ENCODE results near the gene NDUFC1. TPM values are rescaled to one million over a fixed set of nuclear protein-coding genes. Genes with fewer than 3 reads are reported as not detected.
A peak's percentile ranks its signal among the peaks of the same experiment; 100 is the strongest.

NDUFC1 gene
- total and polyA plus RNA-seq, 9 of the 15 experiments (the other 6 are each of a cell fraction or from before 2014, with no cell fraction given): 58.9 to 378 (median 120) TPM

DNA sequence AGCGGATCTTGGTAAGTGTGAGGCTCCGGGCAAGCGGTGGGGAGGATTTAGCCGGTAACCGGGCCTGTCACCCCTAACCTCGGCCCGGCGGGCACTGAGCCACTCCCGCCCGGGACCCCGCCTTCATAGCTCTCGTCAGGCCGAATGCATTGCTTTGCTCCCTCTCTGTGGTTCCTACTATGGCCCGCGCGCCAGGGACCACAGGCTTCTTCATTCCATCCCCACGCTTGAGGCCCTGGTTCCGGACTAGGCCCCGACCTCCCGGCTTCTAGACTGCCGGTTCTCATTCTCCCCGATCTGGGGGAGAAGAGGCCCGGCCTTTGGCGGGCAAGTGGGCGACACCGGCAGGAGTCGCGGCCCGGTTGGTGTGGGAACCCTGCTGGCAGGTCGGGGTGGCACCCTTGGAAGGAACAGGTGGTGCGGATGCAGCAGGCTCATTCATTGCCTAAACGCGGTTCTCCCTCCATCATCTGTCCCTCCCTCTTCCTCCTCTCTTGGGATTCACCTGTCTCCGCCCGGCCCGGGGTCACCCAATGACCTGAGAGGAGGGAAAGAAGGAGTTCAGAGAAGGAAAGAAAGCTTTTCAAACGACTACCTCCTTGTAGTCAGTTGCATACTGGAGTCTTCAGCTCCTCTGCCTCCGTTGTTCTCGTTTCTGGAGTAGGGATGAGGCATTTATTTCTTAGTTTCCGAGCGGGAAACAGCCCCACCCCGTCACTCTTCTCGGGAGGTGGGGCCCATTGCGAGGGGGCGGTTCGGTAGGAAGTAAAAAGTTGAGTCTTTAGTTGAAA is at the start of gene NDUFC1 (continued):
- TF ChIP-seq, protein P1, sequence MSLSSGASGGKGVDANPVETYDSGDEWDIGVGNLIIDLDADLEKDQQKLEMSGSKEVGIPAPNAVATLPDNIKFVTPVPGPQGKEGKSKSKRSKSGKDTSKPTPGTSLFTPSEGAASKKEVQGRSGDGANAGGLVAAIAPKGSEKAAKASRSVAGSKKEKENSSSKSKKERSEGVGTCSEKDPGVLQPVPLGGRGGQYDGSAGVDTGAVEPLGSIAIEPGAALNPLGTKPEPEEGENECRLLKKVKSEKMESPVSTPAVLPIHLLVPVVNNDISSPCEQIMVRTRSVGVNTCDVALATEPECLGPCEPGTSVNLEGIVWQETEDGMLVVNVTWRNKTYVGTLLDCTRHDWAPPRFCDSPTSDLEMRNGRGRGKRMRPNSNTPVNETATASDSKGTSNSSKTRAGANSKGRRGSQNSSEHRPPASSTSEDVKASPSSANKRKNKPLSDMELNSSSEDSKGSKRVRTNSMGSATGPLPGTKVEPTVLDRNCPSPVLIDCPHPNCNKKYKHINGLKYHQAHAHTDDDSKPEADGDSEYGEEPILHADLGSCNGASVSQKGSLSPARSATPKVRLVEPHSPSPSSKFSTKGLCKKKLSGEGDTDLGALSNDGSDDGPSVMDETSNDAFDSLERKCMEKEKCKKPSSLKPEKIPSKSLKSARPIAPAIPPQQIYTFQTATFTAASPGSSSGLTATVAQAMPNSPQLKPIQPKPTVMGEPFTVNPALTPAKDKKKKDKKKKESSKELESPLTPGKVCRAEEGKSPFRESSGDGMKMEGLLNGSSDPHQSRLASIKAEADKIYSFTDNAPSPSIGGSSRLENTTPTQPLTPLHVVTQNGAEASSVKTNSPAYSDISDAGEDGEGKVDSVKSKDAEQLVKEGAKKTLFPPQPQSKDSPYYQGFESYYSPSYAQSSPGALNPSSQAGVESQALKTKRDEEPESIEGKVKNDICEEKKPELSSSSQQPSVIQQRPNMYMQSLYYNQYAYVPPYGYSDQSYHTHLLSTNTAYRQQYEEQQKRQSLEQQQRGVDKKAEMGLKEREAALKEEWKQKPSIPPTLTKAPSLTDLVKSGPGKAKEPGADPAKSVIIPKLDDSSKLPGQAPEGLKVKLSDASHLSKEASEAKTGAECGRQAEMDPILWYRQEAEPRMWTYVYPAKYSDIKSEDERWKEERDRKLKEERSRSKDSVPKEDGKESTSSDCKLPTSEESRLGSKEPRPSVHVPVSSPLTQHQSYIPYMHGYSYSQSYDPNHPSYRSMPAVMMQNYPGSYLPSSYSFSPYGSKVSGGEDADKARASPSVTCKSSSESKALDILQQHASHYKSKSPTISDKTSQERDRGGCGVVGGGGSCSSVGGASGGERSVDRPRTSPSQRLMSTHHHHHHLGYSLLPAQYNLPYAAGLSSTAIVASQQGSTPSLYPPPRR (CRISPR knock-in tag; IDR thresholded peaks at IDR 0.05; ENCODE audit: borderline replicate concordance): 0 out of 2 replicates have a peak, but pooled peaks have one; percentile 43
- no peak for TF ChIP-seq CBX5 (IDR thresholded peaks at IDR 0.05; ENCODE audit: borderline replicate concordance, low read depth)
- TF ChIP-seq, protein P2, sequence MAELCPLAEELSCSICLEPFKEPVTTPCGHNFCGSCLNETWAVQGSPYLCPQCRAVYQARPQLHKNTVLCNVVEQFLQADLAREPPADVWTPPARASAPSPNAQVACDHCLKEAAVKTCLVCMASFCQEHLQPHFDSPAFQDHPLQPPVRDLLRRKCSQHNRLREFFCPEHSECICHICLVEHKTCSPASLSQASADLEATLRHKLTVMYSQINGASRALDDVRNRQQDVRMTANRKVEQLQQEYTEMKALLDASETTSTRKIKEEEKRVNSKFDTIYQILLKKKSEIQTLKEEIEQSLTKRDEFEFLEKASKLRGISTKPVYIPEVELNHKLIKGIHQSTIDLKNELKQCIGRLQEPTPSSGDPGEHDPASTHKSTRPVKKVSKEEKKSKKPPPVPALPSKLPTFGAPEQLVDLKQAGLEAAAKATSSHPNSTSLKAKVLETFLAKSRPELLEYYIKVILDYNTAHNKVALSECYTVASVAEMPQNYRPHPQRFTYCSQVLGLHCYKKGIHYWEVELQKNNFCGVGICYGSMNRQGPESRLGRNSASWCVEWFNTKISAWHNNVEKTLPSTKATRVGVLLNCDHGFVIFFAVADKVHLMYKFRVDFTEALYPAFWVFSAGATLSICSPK (IDR thresholded peaks at IDR 0.05; ENCODE audit: borderline replicate concordance): no peak
- no peak for TF ChIP-seq SMAD3 (CRISPR knock-in tag; conservative IDR thresholded peaks at IDR 0.05)
- TF ChIP-seq, protein P3, sequence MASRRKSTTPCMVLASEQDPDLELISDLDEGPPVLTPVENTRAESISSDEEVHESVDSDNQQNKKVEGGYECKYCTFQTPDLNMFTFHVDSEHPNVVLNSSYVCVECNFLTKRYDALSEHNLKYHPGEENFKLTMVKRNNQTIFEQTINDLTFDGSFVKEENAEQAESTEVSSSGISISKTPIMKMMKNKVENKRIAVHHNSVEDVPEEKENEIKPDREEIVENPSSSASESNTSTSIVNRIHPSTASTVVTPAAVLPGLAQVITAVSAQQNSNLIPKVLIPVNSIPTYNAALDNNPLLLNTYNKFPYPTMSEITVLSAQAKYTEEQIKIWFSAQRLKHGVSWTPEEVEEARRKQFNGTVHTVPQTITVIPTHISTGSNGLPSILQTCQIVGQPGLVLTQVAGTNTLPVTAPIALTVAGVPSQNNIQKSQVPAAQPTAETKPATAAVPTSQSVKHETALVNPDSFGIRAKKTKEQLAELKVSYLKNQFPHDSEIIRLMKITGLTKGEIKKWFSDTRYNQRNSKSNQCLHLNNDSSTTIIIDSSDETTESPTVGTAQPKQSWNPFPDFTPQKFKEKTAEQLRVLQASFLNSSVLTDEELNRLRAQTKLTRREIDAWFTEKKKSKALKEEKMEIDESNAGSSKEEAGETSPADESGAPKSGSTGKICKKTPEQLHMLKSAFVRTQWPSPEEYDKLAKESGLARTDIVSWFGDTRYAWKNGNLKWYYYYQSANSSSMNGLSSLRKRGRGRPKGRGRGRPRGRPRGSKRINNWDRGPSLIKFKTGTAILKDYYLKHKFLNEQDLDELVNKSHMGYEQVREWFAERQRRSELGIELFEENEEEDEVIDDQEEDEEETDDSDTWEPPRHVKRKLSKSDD (conservative IDR thresholded peaks at IDR 0.05; ENCODE audit: low read length): no peak
- TF ChIP-seq MTA1 (IDR thresholded peaks at IDR 0.05; ENCODE audit: borderline replicate concordance): no peak
- no peak for TF ChIP-seq MTF1 (CRISPR knock-in tag; IDR thresholded peaks at IDR 0.05; ENCODE audit: borderline replicate concordance)
- no peak for TF ChIP-seq ZNF584 (CRISPR knock-in tag; IDR thresholded peaks at IDR 0.05; ENCODE audit: low read depth)
- TF ChIP-seq SAP30 (IDR thresholded peaks at IDR 0.05; ENCODE audit: borderline replicate concordance, insufficient read depth, low read depth, low read length, poor library complexity, severe bottlenecking): peak; percentile 88
- TF ChIP-seq SPI1 (IDR thresholded peaks at IDR 0.05; ENCODE audit: borderline replicate concordance, low read depth, low read length): no peak
- no peak for TF ChIP-seq NFE2 (IDR thresholded peaks at IDR 0.05; ENCODE audit: low read depth)
- no peak for TF ChIP-seq ZNF316 (IDR thresholded peaks at IDR 0.05)
- no peak for TF ChIP-seq PTTG1 (tag; IDR thresholded peaks at IDR 0.05; ENCODE audit: low read depth)
- TF ChIP-seq ATF7 (IDR thresholded peaks at IDR 0.05): no peak; the same call in 1 of the 2 replicates
- no peak for TF ChIP-seq SNIP1 (IDR thresholded peaks at IDR 0.05; ENCODE audit: low read depth)
- TF ChIP-seq KAT7 (CRISPR knock-in tag; IDR thresholded peaks at IDR 0.05; ENCODE audit: borderline replicate concordance): no peak
- no peak for TF ChIP-seq GTF2A2 (tag; IDR thresholded peaks at IDR 0.05)
- no peak for TF ChIP-seq NRF1 (conservative IDR thresholded peaks at IDR 0.05 in 1 of 2, IDR thresholded peaks at IDR 0.05 in 1 of 2)
- TF ChIP-seq ZBTB17 (CRISPR knock-in tag; IDR thresholded peaks at IDR 0.05): 0 out of 2 replicates have a peak, but pooled peaks have one; percentile 8

Data from K562 (cell line).